ENCODE data around the gene LGALSL. TPM values are rescaled to one million over a fixed set of nuclear protein-coding genes. Genes with fewer than 3 reads are reported as not detected.
A peak's percentile ranks its signal among the peaks of the same experiment; 100 is the strongest.

LGALSL gene
- polyA plus RNA-seq, 3 donors from 2014 or later = 0.39 to 0.80 TPM; not detected in 1

DNA sequence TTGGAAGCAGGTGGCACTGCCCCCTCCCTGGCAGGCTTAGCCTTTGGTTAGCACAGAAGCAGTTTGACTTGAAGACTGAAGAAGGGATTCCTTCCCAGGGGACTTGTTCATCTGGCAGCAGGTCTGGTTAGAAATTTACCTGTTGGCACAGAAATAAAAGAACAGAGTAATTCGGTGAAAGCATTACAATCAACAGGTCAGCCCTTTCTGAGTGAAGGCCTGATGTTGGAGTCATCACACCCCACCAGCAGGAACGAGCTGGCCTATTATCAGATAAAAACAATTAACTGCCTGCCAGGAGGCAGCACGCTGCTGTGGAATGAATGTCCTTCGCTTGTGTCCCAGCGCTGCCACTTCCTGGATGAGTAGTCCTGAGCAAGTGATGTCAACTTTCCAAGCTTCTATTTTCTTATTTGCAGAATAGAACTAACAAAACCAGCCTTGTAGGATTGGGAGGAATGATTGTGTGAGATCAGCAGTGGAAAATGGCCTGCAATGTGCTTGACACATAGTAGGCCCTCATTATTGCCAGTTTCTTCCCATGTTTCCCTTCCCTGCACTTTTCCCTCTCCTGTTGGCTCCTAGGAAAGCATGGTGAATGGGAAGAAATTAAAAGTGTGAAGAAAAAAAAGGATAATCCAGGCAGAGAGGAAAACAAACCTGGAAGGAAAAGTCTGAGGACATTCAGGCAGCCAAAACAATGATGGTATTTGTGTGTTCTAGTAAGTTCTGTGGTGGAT is 29.0 kb downstream of the LGALSL start:
- no peak overlapping the region for H3K4me3 Mint-ChIP-seq
- H3K9me3 Mint-ChIP-seq = no peaks in the 10 kb centered on the region
- H3K4me1 Mint-ChIP-seq = peaks cover 0 to 1% of the 10 kb centered on the region in 2 donors
- H3K27ac Mint-ChIP-seq = no peak overlapping the region
- no peak for DNase-seq
- no peaks in the 10 kb centered on the region for H3K36me3 Mint-ChIP-seq
- H3K27me3 Mint-ChIP-seq (ENCODE audit: low read depth in 3 of 3) = peaks cover 0 to 2% (median 2%) of the 10 kb centered on the region in 3 donors

DNA sequence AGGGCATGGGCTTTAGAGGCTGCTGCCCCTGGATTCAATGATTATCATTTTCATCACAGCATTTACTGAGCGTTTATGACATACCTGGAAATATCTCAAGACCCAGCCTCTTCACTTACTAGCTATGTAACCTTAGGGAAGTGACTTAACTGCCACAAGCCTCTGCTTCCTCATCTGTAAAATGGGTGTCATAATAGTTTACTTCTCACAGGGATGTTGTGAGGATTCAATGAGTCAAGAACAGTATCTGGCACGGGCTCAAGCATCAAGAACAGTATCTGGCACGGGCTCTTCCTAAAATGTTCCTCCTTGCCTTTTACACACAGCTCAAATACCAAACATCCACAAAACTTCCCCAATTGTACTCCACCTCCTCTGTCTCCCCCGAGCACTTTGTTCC is 31.4 kb downstream of the LGALSL start:
- H3K4me1 Mint-ChIP-seq = peaks cover 4 to 12% of the 10 kb centered on the region in 2 donors
- H3K36me3 Mint-ChIP-seq = no peaks in the 10 kb centered on the region
- H3K27me3 Mint-ChIP-seq (ENCODE audit: low read depth in 3 of 3) = no peaks in the 10 kb centered on the region
- H3K9me3 Mint-ChIP-seq = no peaks in the 10 kb centered on the region
- DNase-seq = no peak
- H3K4me3 Mint-ChIP-seq = no peak overlapping the region
- no peak overlapping the region for H3K27ac Mint-ChIP-seq

DNA sequence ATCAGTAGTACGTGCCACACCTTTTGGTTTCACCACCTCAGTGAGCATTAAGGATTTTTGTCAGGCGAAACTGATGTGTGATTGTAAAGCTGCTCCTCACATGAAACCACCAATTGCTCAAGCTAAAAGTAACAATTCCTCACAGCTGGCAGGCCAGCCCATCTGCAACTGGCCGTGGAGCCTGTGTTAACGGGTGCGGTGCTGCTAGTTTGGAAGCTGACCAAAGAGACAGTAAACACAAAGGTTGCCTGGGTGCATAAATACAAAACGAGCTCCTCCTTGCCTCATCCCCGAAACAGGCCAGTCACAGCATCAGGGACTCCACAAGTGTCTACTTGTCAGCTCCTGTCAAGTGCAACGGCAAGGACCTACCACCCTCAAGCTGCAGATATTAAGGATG is 32.0 kb downstream of the LGALSL start:
- Mint-ChIP-seq H3K4me3 (no peak overlapping the region), H3K27me3 (ENCODE audit: low read depth in 3 of 3) (no peaks in the 10 kb centered on the region), H3K4me1 (peaks cover 4 to 12% of the 10 kb centered on the region in 2 donors), H3K36me3 (no peaks in the 10 kb centered on the region), H3K27ac (no peak overlapping the region), H3K9me3 (no peaks in the 10 kb centered on the region)
- no peak for DNase-seq

DNA sequence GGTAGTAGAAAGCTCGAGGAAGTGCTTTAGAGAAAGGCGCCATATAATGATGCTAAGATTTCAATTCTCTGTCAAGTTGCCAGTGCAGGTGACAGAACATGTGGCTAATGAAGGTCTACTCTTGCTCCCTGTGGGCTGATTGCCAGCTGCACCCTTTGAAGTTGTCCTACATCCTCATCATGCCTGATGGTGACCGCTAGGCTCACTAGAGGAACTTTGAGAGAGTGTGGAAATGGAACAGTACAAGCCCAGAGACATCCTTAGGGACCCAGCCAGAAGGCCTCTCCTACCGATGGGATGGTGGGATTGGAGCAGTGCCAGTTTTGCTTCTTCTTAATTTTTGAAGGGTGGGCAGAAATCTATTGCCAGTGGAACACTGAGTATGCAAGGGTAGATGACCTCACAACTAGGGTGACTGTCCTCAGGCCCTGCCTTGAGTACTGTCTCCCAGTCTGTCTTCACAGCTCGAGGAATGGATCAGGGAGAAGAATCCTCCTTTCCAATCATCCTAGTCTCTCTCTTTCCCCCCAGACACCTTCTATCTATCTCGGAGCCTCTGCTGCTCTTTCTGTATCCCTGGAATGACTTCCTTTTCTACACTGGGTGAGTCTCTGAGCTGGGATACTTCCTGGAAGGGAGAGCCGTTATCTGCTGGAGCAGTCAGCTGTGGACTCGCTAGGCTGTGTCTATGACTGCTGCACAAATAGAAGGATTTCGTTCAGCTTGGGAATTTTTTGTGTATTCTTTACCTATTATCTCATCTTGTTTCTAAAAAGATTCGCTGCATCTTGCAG is 33.5 kb downstream of the LGALSL start:
- no peak overlapping the region for H3K4me3 Mint-ChIP-seq

DNA sequence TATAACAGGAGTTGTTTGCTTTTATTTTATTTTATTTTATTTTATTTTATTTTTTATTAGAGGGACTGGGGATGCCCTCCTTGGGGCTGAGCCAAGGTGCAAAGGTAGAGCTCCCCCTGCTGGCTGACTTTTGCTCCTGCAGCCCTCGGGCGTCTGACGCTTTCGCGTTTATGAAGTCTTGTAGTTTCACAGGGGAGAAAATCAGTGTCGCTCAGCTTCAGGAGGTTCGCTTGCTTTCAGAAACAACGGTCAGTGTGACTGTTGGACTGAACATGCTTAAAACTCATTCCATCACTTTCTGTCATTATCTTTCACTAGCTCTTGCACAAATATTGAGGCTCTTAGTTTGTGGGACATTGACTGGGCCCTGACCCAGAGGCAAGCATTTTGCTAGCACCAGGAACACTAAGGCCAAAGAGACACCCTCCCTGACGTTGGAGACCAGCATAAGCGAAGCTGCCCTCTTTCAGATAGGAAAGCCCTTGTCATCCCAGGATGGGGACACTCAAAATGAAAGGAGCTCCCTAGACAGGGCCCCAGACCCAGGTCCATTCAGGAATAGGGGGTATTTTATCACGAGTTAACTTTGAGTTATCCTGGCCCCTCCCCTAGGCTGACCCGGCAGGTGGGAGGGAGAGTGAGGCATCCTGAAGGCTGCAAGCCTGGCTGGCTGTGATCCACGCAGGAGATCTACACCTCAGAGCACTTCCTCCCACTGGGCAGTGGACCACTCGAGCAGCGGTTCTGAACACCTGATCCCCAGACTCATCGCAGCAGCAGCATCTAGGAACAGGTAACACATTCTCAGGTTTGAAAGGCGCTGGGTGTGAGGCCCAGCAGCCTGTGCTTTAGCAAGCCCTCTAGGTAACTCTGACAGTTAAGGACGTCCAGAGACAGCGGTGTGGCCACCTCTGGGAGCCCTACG is 34.4 kb downstream of the LGALSL start:
- H3K36me3 Mint-ChIP-seq = no peaks in the 10 kb centered on the region
- peak overlapping the region in 1 of 5 donors; percentile 12 for H3K4me3 Mint-ChIP-seq
- no peak overlapping the region for H3K27ac Mint-ChIP-seq
- H3K9me3 Mint-ChIP-seq = no peaks in the 10 kb centered on the region
- peaks cover 4 to 12% of the 10 kb centered on the region in 2 donors for H3K4me1 Mint-ChIP-seq
- H3K27me3 Mint-ChIP-seq (ENCODE audit: low read depth in 3 of 3) = peaks cover 2 to 8% (median 5%) of the 10 kb centered on the region in 3 donors
- peak; percentile 57 to 67 (median 61) for DNase-seq

More for the DNA sequence above, 33.5 kb downstream of the LGALSL start:
- Mint-ChIP-seq H3K27me3 (ENCODE audit: low read depth in 3 of 3) (peaks cover 2 to 5% (median 2%) of the 10 kb centered on the region in 3 donors), H3K9me3 (no peaks in the 10 kb centered on the region), H3K36me3 (no peaks in the 10 kb centered on the region), H3K27ac (no peak overlapping the region), H3K4me1 (peaks cover 4 to 12% of the 10 kb centered on the region in 2 donors)
- peak in 1 of 3 donors; percentile 3 for DNase-seq

DNA sequence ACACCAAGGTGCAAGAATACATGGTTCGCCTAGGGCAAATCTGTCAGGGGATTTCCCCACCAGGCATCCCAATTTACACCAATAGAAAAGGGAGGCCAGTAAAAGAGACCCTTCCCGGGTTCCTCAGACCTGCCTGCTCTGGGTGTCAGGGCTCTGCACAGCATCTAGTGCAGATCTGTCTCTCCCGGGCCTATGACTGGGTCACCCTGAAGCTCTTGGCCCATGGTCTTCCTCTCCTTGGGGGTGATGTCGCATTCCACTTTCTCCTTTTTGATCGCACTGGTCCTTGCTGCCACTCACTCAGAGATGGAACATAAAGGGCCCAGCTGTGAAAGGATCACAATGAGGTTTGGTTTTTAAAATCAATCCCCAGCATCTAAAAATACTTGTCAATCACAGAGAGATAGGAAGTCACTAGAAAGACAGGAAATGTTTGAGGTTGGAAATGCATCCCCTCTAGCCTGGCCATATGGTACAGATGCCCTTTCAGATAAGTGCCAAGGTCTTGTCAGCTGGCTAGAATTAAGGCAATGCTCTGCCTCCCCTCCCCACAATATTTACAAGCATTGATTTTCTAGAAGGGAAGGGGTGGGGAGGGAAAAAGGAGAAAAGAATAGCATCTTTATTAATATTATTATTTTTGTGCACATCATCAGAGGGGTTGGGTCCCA is 35.3 kb downstream of the LGALSL start:
- H3K36me3 Mint-ChIP-seq = no peaks in the 10 kb centered on the region
- no peaks in the 10 kb centered on the region for H3K9me3 Mint-ChIP-seq
- H3K27ac Mint-ChIP-seq = no peak overlapping the region
- peaks cover 4 to 8% (median 5%) of the 10 kb centered on the region in 3 donors for H3K27me3 Mint-ChIP-seq (ENCODE audit: low read depth in 3 of 3)
- H3K4me3 Mint-ChIP-seq = no peak overlapping the region
- DNase-seq = no peak
- H3K4me1 Mint-ChIP-seq = peaks cover 4 to 12% of the 10 kb centered on the region in 2 donors

DNA sequence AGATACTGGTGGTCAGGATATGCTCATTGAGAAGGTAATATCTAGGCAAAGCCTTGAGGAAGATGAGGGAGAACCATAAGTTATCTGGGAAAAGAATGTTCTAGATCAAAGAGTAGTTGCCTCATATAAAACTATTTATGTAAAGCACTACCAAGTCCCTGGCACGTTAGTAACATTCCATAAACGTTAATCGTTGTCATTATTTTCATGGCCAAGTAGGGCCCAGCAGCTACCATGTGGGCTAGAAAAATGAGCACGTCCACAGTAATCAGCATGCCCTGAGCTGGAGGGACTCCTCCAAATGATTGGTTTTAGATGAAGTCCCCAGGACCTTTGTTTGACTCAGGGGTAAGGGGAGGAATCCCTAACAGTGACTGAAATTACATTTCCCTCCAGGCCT is 37.5 kb downstream of the LGALSL start:
- DNase-seq = no peak
- no peaks in the 10 kb centered on the region for H3K9me3 Mint-ChIP-seq
- no peaks in the 10 kb centered on the region for H3K36me3 Mint-ChIP-seq
- no peak overlapping the region for H3K4me3 Mint-ChIP-seq
- peaks cover 4 to 12% of the 10 kb centered on the region in 2 donors for H3K4me1 Mint-ChIP-seq
- H3K27me3 Mint-ChIP-seq (ENCODE audit: low read depth in 3 of 3) = peaks cover 4 to 9% (median 5%) of the 10 kb centered on the region in 3 donors
- H3K27ac Mint-ChIP-seq = no peak overlapping the region

DNA sequence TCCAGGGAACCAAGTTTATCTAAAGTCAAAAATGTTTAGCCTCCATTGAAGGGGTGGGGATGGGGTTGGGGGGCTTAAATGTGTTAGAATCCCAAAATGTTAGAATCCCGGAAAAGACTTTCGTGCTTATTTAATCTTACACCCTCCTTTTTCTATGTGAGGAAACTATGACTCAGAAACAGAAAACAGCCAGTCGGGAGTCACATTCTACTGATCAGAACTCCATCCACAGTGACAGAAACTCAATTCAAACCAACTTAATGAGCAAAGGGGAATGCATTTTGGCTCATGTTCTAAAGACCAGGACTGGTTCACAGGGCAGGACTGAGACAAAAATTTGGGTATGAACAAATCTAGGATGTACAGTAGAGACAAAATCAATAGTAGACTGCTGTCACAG is 38.3 kb downstream of the LGALSL start:
- H3K27me3 Mint-ChIP-seq (ENCODE audit: low read depth in 3 of 3) = peaks cover 4 to 11% (median 9%) of the 10 kb centered on the region in 3 donors
- H3K27ac Mint-ChIP-seq = no peak overlapping the region
- no peaks in the 10 kb centered on the region for H3K36me3 Mint-ChIP-seq
- no peaks in the 10 kb centered on the region for H3K9me3 Mint-ChIP-seq
- no peak overlapping the region for H3K4me3 Mint-ChIP-seq
- no peak for DNase-seq
- H3K4me1 Mint-ChIP-seq = peaks cover 4 to 12% of the 10 kb centered on the region in 2 donors

DNA sequence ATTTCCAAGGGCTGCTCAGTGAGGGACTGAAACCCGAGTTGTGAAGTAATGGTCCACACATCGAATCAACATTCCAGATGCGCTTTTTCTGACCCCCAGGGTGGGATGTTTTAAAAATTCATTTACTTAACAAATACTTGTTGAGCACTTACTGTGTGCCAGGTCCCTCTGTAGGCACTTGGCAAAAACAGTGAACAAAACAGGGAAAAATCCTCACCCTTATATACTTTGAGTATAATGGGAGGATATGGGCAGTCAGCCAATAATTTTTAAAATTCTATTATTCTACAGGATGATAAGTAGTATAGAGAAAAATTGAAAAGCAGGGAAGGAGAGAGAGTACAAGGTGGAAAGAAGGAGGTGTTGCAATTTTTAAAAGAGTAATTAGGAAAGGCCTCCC is 38.9 kb downstream of the LGALSL start:
- Mint-ChIP-seq H3K4me3 (no peak overlapping the region), H3K4me1 (peaks cover 4 to 12% of the 10 kb centered on the region in 2 donors), H3K27ac (no peak overlapping the region), H3K27me3 (ENCODE audit: low read depth in 3 of 3) (peaks cover 4 to 11% (median 9%) of the 10 kb centered on the region in 3 donors), H3K36me3 (no peaks in the 10 kb centered on the region), H3K9me3 (no peaks in the 10 kb centered on the region)
- no peak for DNase-seq

DNA sequence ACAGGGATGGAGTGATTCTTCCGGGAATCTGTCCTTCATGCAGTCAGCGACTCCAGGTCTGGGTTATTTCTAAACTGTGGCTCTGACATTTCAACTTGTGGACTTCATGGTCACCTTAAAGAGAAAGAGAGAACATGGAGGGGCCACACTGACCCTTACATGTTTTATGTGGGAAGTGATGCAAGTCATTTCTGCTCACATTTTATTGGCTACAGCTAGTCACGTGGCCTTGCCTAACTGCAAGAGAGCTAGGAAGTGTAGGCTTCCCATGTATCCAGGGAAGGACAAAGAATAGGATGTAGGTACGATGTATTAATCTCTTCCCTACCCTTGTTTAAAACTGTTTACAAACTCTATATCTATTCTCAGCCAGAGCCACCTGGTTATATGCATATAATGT is 39.8 kb downstream of the LGALSL start:
- no peak overlapping the region for H3K4me3 Mint-ChIP-seq

DNA sequence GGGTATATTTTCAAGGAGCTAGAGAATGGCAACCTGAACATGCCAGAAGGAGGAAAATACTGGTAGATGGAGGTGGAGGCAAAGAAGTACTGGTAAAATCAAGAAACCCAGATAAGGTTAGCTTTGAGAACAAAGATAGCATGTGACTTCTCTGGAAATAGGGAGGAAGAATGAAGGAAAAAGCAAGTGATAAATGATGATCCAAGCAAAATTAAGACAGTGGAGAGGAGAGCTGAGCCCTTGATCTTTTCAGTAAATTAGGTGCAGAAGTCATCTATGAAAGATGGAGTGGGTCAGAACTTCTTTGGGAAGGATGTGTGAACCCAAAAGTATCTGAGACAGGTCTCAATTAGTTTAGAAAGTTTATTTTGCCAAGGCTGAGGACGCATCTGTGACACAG is 44.5 kb downstream of the LGALSL start:
- peaks cover 6 to 8% (median 7%) of the 10 kb centered on the region in 3 donors for H3K27me3 Mint-ChIP-seq (ENCODE audit: low read depth in 3 of 3)
- H3K27ac Mint-ChIP-seq = no peak overlapping the region
- H3K36me3 Mint-ChIP-seq = no peaks in the 10 kb centered on the region
- no peaks in the 10 kb centered on the region for H3K9me3 Mint-ChIP-seq
- no peak overlapping the region for H3K4me3 Mint-ChIP-seq
- DNase-seq = no peak
- no peaks in the 10 kb centered on the region for H3K4me1 Mint-ChIP-seq

More for the DNA sequence above, 39.8 kb downstream of the LGALSL start:
- DNase-seq = no peak
- H3K36me3 Mint-ChIP-seq = no peaks in the 10 kb centered on the region
- peaks cover 2 to 5% of the 10 kb centered on the region in 2 donors for H3K4me1 Mint-ChIP-seq
- peaks cover 4 to 12% (median 9%) of the 10 kb centered on the region in 3 donors for H3K27me3 Mint-ChIP-seq (ENCODE audit: low read depth in 3 of 3)
- no peak overlapping the region for H3K27ac Mint-ChIP-seq
- no peaks in the 10 kb centered on the region for H3K9me3 Mint-ChIP-seq

DNA sequence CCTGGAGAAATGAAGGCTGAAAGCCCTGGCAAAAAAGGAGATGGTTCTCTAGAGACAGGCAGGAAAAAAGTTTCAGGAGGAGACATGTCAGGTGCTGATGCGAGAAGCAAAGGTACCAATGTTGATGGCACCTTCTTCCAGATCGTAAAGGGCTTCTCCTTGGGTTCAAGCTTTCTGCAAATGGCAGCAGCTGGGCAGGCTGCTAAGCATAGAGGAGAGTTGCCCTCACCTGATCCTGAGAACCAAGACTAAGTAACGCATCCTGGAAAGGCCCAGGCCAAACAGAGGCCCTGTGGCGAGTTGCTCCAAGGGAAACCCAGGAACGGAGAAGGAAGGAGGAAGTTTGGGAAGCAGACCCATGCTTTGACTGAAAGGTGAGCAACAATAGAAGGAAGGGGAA is 46.6 kb downstream of the LGALSL start:
- H3K36me3 Mint-ChIP-seq = no peaks in the 10 kb centered on the region
- no peaks in the 10 kb centered on the region for H3K4me1 Mint-ChIP-seq
- no peak overlapping the region for H3K27ac Mint-ChIP-seq
- no peak for DNase-seq
- H3K4me3 Mint-ChIP-seq = no peak overlapping the region
- peaks cover 6 to 16% (median 7%) of the 10 kb centered on the region in 3 donors for H3K27me3 Mint-ChIP-seq (ENCODE audit: low read depth in 3 of 3)
- H3K9me3 Mint-ChIP-seq = no peaks in the 10 kb centered on the region

DNA sequence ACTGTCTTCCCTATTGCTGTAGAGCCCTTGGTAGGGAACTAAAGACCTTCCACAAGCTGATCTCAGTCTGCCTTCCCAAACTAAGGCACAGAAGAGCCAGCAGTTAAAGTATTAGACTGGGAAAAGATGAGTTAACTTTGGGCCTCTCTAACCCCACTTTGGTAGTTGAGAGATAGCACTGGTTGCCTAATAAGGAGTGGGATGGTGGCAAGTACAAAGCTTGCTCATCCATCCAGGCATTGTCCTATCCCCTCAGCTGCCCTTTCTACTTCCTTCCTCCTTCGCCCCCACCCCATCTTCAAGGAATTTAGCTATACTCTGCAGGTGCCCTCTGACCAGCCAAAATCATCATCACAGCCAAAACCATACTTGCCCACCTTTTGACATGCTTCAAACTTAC is 48.0 kb downstream of the LGALSL start:
- H3K27me3 Mint-ChIP-seq (ENCODE audit: low read depth in 3 of 3) = peaks cover 3 to 13% (median 6%) of the 10 kb centered on the region in 3 donors
- no peak for DNase-seq
- H3K9me3 Mint-ChIP-seq = no peaks in the 10 kb centered on the region
- H3K27ac Mint-ChIP-seq = no peak overlapping the region
- H3K36me3 Mint-ChIP-seq = no peaks in the 10 kb centered on the region
- H3K4me1 Mint-ChIP-seq = no peaks in the 10 kb centered on the region
- no peak overlapping the region for H3K4me3 Mint-ChIP-seq
